Uterus (tissue), 4 donors: ENCODE data around the gene OR2M7. TPM values are rescaled to one million over a fixed set of nuclear protein-coding genes. Genes with fewer than 3 reads are reported as not detected.
"Not testable (repeated sequence)": the region's sequence is repeated elsewhere in the genome, so short reads cannot be mapped to it uniquely, and the experiment has no call there.

ENCODE experiments used
- DNase-seq, 2 donors: peaks; one replicate each; pipeline ENCODE4 v3.0.0-alpha.2; 2019 to 2020
- H3K27ac ChIP-seq, 2 donors: fragments of 200-600 bp; sonication (generic); 1 replicate in 1 of 2; 2 replicates in 1 of 2; pipeline ENCODE4 v1.5.1; 2016 to 2018
- H3K27me3 ChIP-seq, 2 donors: fragments of 200-600 bp; sonication (generic); one replicate each; pipeline ENCODE4 v1.5.1; 2018 to 2019; ENCODE audit warnings: control low read depth in 1 of 2
- H3K36me3 ChIP-seq, 2 donors: fragments of 200-600 bp; sonication (generic); one replicate each; pipeline ENCODE4 v1.5.1; 2019; ENCODE audit warnings: control low read depth in 1 of 2
- H3K4me1 ChIP-seq, 2 donors: fragments of 200-600 bp; sonication (generic); one replicate each; pipeline ENCODE4 v1.5.1; 2018 to 2019; ENCODE audit warnings: control low read depth in 1 of 2
- H3K4me3 ChIP-seq, 2 donors: fragments of 200-600 bp; sonication (generic); 1 replicate in 1 of 2; 2 replicates in 1 of 2; pipeline ENCODE4 v1.5.1; 2018 to 2019; ENCODE audit warnings: mild to moderate bottlenecking in 1 of 2
- H3K9me3 ChIP-seq, 2 donors: fragments of 200-600 bp; sonication (generic); one replicate each; pipeline ENCODE4 v1.5.1; 2019; ENCODE audit warnings: control low read depth in 1 of 2
- POLR2A ChIP-seq, 2 donors: fragments of 450-650 bp; IDR thresholded peaks; one replicate each; pipeline ENCODE4 v1.6.1; 2016; ENCODE audit warnings: antibody characterized with exemption in 2 of 2, mild to moderate bottlenecking in 1 of 2, moderate library complexity in 1 of 2
- intact Hi-C: fragments of 100-400 bp; cut with DNase I; formaldehyde crosslinking; loops from one replicate; pipeline ENCODE4 v1.15.1; 2023; ENCODE audit warnings: low total_unique reads
- total RNA-seq, 4 donors: library from RNA; depleted of rRNA in 3 of 4; stranded (reverse); fragments of >200 nt in 3 of 4; gene quantifications; one replicate each; pipeline versions ENCODE4 v1.1.0 to v1.2.4, GENCODE V29; 2014 to 2023
- TF ChIP-seq, protein P1 (sequence below), 4 experiments: fragments of 200-600 bp in 2 of 4; fragments of 450-650 bp in 2 of 4; sonication (generic) in 2 of 4; IDR thresholded peaks; one replicate each; pipeline ENCODE4 v1.5.1; 2016 to 2019; ENCODE audit warnings: antibody characterized with exemption in 4 of 4, mild to moderate bottlenecking in 2 of 4, moderate library complexity in 1 of 4
- donor health status: DM: yes; HTN: yes; CAD: no.

OR2M7 gene
- total RNA-seq, 4 donors from 2014 or later, result not detected

- no peak for DNase-seq
- intact Hi-C loops, result no loop called here
- TF ChIP-seq POLR2A (IDR thresholded peaks at IDR 0.05), result no peak
- TF ChIP-seq, protein P1, sequence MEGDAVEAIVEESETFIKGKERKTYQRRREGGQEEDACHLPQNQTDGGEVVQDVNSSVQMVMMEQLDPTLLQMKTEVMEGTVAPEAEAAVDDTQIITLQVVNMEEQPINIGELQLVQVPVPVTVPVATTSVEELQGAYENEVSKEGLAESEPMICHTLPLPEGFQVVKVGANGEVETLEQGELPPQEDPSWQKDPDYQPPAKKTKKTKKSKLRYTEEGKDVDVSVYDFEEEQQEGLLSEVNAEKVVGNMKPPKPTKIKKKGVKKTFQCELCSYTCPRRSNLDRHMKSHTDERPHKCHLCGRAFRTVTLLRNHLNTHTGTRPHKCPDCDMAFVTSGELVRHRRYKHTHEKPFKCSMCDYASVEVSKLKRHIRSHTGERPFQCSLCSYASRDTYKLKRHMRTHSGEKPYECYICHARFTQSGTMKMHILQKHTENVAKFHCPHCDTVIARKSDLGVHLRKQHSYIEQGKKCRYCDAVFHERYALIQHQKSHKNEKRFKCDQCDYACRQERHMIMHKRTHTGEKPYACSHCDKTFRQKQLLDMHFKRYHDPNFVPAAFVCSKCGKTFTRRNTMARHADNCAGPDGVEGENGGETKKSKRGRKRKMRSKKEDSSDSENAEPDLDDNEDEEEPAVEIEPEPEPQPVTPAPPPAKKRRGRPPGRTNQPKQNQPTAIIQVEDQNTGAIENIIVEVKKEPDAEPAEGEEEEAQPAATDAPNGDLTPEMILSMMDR (IDR thresholded peaks at IDR 0.05), result no peak
- Histone ChIP-seq H3K27ac (no peak overlapping the region), H3K27me3 (no peaks in the 10 kb centered on the region), H3K36me3 (no peaks in the 10 kb centered on the region), H3K4me1 (no peaks in the 10 kb centered on the region), H3K9me3 (no peaks in the 10 kb centered on the region), H3K4me3 (no peak overlapping the region)
Observed at GRCh38 chr1:248359415-248359814, 35.0 kb upstream of the OR2M7 start.

DNA sequence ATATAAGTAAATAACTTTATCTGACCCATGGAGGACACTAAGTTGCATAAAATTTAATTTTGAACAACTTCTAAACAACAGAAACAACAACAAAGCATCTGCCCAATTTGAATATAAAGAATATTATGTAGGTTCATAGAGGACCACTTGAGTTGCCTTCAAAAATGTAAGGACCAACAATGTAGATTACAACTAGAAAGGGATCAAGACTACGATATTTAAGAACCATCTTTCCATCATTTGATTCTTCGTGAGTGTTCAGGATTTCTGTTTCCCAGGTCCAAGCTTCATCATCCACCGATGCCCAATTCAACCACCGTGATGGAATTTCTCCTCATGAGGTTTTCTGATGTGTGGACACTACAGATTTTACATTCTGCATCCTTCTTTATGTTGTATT is 24.1 kb upstream of the OR2M7 start, which contains the start of gene OR14C36:
Gene OR14C36 (plus strand): TSS at position 301 of the 400 bp plus-strand sequence. CDS start 0 bp downstream, at position 301.
- H3K27ac ChIP-seq, result no peak within 1 kb of the TSS
- no peaks in the 10 kb centered on the region for H3K9me3 ChIP-seq
- no peak for TF ChIP-seq POLR2A (IDR thresholded peaks at IDR 0.05)
- TF ChIP-seq, protein P1 (IDR thresholded peaks at IDR 0.05), result no peak
- no peak for DNase-seq
- no peaks in the 10 kb centered on the region for H3K36me3 ChIP-seq
- intact Hi-C loops, result no loop called here
- no peaks in the 10 kb centered on the region for H3K27me3 ChIP-seq
- no peaks in the 10 kb centered on the region for H3K4me1 ChIP-seq
- no peak within 1 kb of the TSS for H3K4me3 ChIP-seq

DNA sequence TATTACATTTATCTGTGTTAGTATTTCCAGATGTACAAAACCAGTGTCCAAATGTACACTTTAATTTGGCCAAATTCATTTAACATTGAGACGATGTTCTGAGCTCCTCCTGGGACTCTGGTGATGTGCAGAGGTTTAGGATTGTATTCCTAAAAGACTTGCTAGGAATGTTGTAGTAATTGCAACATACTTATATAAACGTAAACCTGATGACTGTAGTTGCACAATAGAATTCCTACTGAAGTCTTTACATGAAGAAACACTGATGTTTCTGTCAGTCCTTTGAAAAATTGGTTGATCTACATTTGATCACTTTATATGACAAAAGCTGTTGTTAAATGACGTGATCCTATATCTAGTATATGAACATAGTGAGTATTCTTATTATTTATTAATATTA is 19.1 kb upstream of the OR2M7 start:
- intact Hi-C loops, result no loop called here
- no peak for TF ChIP-seq POLR2A (IDR thresholded peaks at IDR 0.05)
- TF ChIP-seq, protein P1 (IDR thresholded peaks at IDR 0.05), result no peak
- H3K4me1 ChIP-seq, result no peaks in the 10 kb centered on the region

DNA sequence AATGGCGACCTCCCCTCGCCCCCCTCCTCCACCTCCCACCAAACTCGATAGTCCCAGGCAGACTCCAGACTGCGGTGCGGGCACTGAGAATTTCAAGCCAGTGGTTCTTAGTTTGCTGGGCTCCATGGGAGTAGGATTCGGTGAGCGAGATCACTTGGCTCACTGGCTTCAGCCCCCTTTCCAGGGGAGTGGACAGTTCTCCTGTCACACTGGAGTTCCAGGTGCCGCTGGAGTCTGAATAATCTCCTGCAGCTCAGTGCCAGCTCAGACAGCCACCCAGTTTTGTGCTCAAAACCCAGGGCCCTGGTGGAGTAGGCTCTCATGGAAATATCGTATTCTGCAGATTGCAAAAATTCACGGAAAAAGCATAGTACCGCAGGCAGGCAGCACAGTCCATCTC is 7.6 kb downstream of the OR2M7 start:
- no peaks in the 10 kb centered on the region for H3K36me3 ChIP-seq
- H3K4me3 ChIP-seq, result no peak overlapping the region
- no peak overlapping the region for H3K27ac ChIP-seq
- TF ChIP-seq, protein P1 (IDR thresholded peaks at IDR 0.05), result no peak
- no peak for TF ChIP-seq POLR2A (IDR thresholded peaks at IDR 0.05)
- H3K9me3 ChIP-seq, result no peaks in the 10 kb centered on the region
- DNase-seq, result no peak
- H3K4me1 ChIP-seq, result no peaks in the 10 kb centered on the region
- H3K27me3 ChIP-seq, result no peaks in the 10 kb centered on the region
- intact Hi-C loops, result no loop called here

More for the DNA sequence above, 19.1 kb upstream of the OR2M7 start:
- H3K4me3 ChIP-seq, result no peak overlapping the region
- DNase-seq, result no peak
- no peaks in the 10 kb centered on the region for H3K27me3 ChIP-seq
- H3K27ac ChIP-seq, result no peak overlapping the region
- no peaks in the 10 kb centered on the region for H3K36me3 ChIP-seq
- no peaks in the 10 kb centered on the region for H3K9me3 ChIP-seq

DNA sequence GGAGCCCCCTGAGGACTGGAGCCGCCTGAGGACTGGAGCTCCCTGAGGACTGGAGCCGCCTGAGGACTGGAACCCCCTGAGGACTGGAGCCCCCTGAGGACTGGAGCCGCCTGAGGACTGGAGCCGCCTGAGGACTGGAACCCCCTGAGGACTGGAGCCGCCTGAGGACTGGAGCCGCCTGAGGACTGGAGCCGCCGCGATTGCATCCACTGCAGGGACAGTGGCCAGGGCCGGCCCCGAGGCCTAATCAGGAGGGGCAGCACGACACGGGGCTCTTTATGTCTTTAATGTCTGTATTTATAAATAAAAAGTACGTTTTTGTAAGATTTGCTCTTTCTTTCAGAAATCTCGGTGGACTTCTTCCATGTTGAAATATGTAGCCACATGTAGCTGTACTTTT is 17.6 kb downstream of the OR2M7 start:
- H3K4me1 ChIP-seq, H3K4me3 ChIP-seq, H3K27me3 ChIP-seq, H3K36me3 ChIP-seq, DNase-seq, H3K9me3 ChIP-seq, intact Hi-C loops, H3K27ac ChIP-seq: not testable (repeated sequence)

GRCh38 chr1:248306103-248306502 is 18.3 kb downstream of the OR2M7 start:
- no peak overlapping the region for H3K4me3 ChIP-seq
- intact Hi-C loops, result no loop called here
- no peaks in the 10 kb centered on the region for H3K9me3 ChIP-seq
- H3K27me3 ChIP-seq, result no peaks in the 10 kb centered on the region
- DNase-seq, result no peak
- H3K27ac ChIP-seq, result no peak overlapping the region
- no peaks in the 10 kb centered on the region for H3K36me3 ChIP-seq
- TF ChIP-seq, protein P1 (IDR thresholded peaks at IDR 0.05), result no peak
- TF ChIP-seq POLR2A (IDR thresholded peaks at IDR 0.05), result no peak
- H3K4me1 ChIP-seq, result no peaks in the 10 kb centered on the region

GRCh38 chr1:248305672-248306071 is 18.7 kb downstream of the OR2M7 start:
- H3K4me3 ChIP-seq, H3K27me3 ChIP-seq, H3K4me1 ChIP-seq, DNase-seq, intact Hi-C loops, H3K9me3 ChIP-seq, H3K36me3 ChIP-seq, H3K27ac ChIP-seq: not testable (repeated sequence)
